ENCODE results near the gene SULT2B1.
"Not testable (repeated sequence)": the region's sequence is repeated elsewhere in the genome, so short reads cannot be mapped to it uniquely, and the experiment has no call there.

Gene SULT2B1

DNA sequence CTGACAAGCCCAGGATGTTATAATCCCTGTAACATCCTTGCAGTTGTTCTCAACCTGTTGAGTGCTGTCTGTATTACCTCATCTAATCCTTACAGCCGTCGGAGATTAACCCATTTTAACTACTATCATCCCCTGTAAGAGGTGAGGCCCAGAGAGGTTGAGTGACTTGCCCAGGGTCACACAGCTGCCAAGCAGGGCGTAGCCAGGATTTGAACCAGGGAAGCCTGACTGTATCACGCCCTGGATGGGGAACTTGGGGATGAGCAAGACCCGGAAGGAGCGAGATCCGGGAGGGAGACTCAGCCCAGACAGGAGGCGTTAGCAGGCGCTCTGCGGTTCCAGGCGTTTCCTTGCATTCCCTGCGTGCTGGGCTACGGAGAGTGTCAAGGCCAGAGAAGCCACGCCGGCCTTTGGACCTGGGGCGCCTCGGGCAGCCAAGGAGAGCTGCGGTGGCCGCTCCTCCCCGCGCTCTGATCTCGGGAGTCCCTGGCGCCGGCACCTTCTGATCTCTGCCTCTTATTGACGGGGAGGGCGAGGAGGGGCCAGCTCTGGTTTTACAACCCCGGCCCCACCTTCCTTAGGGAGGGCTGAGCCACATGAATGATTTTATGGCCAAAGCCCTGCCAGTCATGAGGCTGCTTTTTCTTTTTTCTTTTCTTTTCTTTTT, 6.2 kb downstream of the SULT2B1 start:
- DNase-seq (ENCODE audit: low spot score), result no peak

DNA sequence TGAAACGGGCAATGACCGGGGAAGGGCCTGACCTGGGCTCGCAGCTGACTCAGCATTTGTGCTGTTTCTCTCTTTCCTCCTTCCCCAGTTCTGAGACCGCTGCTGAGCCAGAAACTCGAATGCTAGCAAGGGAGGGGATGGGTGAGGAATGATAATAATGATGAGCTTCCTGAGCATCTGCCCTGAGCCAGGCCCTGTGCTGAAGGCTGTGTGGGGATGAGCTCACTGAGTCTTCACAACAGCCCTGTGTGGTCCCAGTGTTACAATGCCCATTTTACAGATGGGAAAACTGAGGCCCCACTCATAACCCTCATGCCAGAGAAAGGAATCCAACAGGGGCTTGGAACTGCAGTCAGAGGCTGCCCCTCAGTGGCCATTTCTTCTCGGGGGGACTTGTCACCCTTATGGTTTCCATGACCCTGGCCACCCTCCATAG, 8.1 kb downstream of the SULT2B1 start:
- DNase-seq (ENCODE audit: low spot score), result no peak

DNA sequence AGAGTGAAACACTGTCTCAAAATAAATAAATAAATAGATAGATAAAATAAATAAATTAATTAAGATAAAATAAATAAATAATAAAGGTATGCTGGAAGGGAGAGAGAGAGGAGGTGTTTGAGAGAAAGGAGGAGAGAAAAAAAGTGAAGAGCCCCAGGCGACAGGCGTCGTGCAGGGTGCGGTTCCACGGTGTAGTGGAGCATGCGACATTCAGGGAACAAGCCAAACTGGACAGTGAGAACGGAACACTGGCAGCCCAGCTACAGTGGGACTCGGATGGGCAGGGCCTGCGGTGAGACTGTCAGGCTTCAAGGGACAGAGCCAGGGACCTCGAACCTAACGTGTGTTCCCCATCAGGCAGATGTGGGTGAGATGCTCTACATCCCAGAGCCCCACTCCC, 9.4 kb downstream of the SULT2B1 start:
- no peak for DNase-seq (ENCODE audit: low spot score)

DNA sequence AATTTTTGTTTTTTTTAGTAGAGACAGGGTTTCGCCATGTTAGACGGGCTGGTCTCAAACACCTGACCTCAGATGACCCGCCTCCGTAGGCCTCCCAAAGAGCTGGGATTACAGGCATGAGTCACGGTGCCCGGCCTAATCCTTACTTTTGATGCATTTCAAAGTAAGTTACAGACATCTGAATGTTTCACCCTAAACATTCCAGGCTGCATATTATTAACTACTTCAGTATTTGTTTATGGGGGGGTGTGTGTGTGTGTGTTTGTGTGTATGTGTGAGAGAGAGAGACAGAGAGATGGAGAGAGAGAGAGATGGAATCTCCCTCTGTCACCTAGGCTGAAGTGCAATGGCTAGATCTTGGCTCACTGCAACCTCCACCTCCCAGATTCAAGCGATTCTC, 13.1 kb downstream of the SULT2B1 start:
- DNase-seq (ENCODE audit: low spot score), result no peak

DNA sequence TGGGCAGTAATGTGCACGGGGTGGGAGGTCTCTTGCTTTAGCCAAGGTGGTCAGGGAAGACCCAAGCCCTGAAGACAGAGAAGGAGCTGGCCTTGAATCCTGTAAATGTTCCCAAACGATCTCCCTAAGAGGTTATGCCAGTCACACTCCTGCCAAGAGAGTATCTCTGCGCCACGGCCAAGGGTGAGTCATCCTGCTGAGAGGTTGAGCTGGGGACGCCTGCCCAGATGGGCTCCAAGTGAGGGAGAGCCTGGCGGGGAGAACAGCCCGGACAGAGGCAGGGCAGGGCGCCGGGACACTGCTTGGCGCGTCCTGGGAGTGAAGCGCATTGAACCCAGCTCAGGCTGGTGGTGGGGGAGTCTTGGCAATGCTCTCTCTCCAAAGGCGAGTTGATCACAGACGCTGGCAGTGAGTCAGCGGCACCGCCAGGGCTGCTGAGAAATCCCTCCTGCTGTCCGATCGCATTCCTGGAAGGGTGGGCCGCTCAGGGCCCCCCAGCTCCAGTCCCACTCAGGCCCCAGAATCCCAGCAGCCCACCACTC, 16.4 kb downstream of the SULT2B1 start:
- DNase-seq (ENCODE audit: low spot score), result no peak

DNA sequence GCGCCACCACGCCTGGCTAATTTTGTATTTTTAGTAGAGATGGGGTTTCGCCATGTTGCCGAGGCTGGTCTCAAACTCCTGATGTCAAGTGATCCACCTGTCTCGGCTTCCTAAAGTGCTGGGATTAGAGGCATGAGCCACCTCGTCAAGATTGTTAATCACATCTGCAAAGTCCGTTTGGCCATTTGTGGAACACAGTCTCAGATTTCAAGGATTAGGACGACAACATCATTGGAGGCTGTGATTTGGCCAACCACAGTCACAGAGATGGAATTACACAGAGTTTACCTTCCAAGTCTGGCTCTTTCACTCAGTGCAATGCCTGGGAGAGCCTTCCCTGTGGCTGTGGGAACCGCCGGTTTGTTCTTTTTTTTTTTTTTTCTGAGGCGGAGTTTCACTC, 17.8 kb downstream of the SULT2B1 start:
- DNase-seq (ENCODE audit: low spot score), result no peak

DNA sequence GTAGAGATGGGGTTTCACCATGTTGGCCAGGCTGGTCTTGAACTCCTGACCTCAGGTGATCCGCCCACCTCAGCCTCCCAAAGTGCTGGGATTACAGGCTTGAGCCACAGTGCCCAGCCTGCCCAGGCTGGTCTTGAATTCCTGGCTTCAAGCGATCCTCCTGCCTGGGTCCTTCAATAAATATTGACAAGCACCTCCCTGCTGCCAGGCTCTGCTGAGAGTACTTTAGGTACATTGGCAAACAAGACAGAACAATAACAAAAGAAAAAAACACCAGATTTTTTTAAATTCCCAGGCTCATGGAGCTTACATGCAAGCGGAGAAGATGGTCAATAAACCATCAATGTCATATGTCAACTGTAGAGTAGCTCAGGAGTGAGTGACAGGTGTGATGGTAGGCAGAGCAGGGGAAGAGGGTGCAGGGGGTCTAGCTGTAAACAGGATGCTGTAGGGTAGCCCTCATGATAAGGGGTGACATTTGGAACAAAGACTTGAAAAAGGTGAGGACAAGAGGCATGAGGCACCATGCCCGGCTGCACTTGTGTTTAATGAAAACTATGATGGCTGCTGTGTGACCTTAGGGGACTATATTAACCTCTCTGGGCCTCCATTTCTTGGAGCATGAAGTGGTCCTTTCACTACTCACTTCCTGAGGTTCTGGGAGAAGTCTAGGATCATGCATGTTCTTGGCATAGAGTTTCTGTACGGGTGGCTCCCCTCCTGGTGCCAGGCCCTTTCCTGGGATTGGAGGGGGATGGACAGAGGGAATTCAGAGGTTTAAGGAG, 19.6 kb downstream of the SULT2B1 start:
- DNase-seq (ENCODE audit: low spot score), result no peak

DNA sequence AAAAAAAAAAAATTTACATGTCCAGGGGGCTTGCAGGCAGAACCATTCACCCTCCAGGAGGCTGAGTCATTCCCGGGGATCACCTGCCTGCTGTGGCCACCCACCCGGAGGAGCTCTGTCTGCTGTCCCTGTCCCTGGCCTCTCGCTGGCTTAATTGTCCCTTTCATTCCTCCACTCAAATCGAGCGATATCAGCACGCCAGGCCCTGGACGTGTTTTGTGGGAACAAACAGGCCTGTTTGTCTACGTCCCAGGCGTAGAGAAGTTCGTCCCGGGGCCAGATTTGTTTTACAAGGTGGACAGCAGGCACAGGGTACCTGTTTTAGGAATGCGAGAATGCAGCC, 21.2 kb downstream of the SULT2B1 start:
- no peak for DNase-seq (ENCODE audit: low spot score)

DNA sequence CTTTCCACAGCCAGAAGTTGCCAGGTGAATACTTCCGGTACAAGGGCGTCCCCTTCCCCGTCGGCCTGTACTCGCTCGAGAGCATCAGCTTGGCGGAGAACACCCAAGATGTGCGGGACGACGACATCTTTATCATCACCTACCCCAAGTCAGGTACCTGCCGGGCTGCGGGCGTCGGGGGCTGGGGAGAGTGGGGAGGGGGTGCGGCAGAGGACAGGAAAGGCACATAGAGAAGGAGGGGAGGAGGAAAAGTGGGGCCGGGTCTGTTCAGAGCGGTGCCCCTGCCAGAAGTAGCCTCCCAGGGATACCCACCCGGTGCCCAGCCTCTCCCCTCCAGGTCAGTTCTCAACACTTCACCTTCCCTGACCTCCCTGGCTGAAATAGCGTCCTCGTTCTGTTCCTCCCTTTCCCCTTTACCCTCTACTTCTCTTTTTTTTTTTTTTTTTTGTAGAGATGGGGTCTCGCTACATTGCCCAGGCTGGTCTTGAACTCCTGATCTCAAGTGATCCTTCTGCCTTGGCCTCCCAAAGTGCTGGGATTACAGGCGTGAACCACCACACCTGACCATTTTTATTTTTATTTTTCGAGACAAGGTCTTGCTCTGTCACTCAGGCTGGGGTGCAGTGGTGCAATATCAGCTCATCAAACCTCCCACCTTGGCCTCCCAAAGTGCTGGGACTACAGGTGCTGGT, 24.1 kb downstream of the SULT2B1 start:
- DNase-seq (ENCODE audit: low spot score), result no peak

DNA sequence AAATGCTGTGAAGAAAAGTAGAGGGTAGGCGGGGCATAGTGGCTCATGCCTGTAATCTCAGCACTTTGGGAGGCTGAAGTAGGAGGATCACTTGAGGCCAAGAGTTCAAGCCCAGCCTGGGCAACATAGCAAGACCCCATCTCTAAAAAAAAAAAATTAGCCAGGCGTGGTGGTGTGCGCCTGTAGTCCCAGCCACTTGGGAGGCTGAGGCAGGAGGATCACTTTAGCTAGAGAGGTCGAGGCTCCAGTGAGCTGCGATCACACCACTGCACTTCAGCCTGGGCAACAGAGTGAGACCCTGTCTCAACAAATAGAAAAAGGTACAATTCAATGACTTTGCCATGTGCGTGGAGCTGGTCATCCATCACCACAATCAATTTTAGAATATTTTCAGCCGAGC, 25.9 kb downstream of the SULT2B1 start:
- DNase-seq (ENCODE audit: low spot score), result not testable (repeated sequence)

DNA sequence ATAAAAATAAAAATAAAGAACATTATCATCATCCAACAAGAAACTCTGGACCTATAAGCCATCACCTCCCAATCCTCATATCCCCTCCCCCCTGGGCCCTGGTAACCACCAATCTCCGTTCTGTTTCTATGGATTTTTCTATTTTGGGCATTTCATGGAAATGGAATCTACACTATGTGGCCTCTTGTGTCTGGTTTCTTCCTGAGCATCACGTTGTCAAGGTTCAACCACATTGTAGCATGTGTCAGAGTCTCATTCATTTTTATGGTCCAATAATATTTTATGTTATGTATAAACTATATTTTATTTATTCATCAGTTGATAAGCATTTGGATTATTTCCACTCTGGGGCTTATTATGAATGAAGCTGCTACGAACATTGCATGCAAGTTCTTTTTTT, 26.9 kb downstream of the SULT2B1 start:
- DNase-seq (ENCODE audit: low spot score), result no peak

DNA sequence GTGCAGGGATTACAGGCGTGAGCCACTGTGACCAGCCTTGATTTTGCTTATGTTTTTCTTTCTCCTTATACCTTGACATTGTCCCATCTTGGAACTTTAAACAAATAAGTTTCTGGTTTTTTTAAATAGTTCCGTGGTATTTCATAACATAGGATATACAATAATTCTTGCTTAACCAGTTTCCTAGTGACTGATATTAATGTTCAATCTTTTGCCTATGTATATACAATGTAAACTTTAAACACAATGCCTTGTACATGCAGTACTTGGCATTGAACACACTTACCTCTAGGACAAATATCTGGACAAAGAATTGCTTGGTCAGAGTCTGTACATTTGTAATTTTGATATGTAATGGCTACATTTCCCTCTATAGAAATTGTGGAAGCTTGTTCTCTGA, 30.2 kb downstream of the SULT2B1 start:
- no peak for DNase-seq (ENCODE audit: low spot score)

DNA sequence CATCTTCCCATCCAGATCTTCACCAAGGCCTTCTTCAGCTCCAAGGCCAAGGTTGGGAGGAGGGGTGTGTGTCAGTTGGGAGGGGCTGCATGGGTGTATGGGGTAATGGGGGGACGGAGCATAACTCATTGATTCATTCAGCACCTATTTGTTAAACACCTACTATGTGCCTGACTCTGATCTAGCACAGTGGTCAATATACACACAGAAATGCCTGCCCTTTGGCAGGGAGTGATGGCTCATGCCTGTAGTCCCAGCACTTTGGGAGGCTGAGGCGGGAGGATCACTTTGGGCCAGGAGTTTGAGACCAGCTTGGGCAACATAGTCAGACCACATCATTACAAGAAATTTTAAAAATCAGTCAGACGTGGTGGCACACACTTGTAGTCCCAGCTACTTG, 35.4 kb downstream of the SULT2B1 start:
- DNase-seq (ENCODE audit: low spot score), result no peak

DNA sequence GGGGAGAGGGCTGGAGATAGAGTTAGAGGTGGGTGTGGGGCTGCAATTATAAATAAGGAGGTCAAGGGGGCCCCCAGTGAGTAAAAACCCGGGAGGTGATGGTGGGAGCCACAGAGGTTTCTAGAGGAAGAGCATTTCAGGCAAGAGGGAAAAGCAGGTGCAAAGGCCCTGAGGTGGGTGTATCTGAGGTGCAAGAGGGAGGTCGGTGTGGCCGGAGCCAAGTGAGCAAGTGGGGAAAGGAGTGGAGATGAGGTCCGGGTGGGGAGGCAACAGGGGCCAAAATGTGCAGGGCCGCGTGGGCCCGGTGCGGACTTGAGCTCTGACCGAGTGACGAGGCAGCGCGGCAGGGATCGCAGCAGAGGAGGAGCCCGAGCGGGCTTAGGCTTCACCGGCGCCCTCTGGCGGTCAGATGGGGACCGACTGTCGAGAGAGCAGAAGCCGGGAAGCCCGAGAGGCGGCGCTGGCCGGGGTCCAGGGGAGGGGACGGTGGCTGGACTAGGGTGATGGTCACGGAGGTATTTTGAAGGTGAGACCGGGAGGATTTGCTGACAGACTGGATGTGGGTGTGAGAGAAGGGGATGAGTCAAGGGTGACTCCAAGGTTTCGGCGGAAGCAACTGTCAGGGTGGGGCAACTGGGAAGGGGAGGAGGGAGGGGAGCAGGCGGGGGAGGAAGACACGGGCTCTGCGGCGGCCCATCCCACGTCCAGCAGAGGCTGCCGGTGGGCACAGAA, 36.9 kb downstream of the SULT2B1 start:
- DNase-seq (ENCODE audit: low spot score), result peak; percentile 81

DNA sequence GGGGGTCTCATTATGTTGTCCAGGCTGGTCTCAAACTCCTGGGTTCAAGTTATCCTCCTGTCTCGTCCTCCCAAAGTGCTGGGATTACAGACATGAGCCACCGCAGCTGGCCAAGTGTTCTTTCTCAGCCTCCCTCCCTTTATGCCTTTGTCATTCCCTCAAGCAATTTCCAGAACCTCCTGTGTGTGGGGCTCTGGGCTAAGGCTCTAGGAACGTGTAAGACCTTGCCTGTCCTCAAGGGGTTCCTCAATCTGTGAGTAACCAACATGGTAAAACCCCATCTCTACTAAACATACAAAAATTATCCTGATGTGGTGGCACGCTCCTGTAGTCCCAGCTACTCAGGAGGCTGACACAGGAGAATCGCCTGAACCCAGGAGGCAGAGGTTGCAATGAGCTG, 39.0 kb downstream of the SULT2B1 start:
- no peak for DNase-seq (ENCODE audit: low spot score)

DNA sequence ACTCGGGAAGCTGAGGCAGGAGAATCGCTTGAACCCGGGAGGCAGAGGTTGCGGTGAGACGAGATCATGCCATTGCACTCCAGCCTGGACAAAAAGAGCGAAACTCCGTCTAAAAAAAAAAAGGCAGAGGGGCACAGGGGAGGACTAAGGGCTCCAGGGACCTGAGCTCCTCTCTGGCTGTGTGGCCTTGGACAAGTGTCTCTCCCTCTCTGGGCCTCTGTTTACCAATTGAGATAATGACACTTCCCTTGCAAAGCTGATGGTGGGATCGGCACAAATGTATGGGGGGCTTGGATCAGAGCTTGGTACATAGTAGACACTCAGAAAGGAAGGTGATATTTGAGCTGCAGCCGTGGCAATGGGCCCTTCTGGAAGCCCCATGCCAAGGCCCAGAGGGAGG, 43.2 kb downstream of the SULT2B1 start:
- no peak for DNase-seq (ENCODE audit: low spot score)

DNA sequence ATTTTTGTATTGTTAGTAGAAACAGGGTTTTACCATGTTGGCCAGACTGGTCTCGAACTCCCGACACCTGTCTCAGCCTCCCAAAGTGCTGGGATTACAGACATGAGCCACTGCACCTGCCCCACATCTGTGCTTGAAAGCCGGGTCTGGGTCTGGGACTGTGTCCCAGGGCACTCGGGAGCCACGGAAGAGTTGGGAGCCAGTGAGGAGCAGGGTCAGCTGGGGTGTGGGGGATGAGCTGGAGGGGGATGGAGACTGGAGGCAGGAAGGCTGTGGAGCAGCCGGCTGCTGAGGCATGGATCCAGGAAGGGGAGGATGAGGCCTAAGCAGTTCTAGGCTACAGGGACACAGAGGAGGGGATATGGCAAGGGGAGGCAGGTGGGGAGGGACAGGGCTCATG, 43.9 kb downstream of the SULT2B1 start:
- DNase-seq (ENCODE audit: low spot score), result no peak

DNA sequence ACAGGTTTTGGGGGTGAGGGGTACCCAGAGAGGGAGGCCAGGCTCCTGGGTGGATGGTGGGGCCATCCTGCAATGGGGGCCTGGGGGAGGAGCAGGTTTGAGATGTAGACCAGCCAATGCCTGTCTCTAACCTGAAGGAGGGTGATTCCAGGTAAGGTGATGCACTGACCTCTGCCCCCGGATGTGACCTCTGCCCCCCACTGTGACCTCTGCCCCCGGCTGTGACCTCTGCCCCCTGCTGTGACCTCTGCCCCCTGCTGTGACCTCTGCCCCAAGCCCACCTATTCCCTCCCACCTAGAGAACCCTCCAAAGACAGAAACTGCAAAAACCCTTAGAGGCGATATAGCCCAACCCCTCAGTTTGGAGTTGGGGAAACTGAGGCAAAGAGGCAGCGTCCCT, 44.3 kb downstream of the SULT2B1 start:
- no peak for DNase-seq (ENCODE audit: low spot score)

DNA sequence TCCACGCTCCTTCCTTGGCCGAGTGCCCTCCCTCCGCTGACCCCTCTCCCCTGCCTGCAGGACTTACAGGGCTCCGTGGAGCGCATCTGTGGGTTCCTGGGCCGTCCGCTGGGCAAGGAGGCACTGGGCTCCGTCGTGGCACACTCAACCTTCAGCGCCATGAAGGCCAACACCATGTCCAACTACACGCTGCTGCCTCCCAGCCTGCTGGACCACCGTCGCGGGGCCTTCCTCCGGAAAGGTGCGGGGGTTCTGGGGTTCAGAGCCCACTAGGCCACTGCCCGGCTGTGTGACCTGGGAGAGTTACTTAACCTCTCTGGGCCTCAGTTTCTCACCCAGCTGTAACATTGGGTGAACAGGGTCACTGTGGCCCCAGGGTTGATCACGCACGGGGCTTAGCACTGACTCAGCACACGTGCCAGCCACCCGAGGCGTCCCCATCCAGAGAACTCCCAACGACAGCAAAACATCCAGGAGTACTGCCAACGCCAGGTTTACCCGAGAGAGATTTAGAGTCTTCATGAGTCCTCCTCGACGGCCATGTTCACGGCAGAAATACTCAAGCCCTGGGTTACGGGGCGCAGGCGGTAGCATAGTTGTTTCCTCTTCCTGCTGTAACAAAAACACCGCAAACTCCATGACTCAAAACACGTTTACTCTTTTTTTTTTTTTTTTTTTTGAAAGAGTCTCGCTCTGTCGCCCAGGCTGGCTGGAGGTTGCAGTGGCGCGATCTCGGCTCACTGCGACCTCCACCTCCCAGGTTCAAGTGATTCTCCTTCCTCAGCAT, 44.9 kb downstream of the SULT2B1 start:
- peak; percentile 58 for DNase-seq (ENCODE audit: low spot score)

DNA sequence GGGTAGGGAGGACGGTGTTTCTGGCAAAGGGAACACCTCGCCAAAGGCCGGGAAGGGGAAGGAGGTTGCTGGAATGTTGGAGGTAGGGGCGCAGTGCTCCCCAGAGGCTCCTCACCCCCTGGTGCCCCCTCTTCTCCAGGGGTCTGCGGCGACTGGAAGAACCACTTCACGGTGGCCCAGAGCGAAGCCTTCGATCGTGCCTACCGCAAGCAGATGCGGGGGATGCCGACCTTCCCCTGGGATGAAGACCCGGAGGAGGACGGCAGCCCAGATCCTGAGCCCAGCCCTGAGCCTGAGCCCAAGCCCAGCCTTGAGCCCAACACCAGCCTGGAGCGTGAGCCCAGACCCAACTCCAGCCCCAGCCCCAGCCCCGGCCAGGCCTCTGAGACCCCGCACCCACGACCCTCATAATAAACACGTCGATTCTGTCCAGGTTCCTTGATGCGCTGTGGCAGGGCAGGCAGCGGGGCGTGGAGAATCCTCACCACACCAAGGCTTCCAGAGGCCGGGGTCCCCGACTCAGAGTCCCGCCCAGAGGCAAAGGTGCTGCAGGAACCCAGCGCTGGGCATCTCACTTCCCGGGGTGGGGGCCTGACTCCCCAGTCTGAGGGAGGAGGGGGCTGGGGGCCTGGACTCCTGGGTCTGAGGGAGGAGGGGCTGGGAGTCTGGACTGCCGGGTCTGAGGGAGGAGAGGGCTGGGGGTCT, 47.2 kb downstream of the SULT2B1 start:
- DNase-seq (ENCODE audit: low spot score), result no peak
